GM23338 (cell line): ENCODE measurements around the gene MATK.

Experiments used
- CREB1 ChIP-seq: fragments of 250-450 bp; sonication (Bioruptor Pico); IDR thresholded peaks from 2 replicates; pipeline ENCODE4 v1.5.0; 2020; ENCODE audit warnings: low read depth, mild to moderate bottlenecking, moderate library complexity
- EZH2 ChIP-seq: fragments of 200-600 bp; sonication (generic); IDR thresholded peaks from one replicate; pipeline ENCODE4 v1.8.0; 2017; ENCODE audit warnings: antibody characterized with exemption, mild to moderate bottlenecking, low read depth; ENCODE audit not compliant: unreplicated experiment
- EZH2phosphoT487 ChIP-seq: fragments of 200-600 bp; sonication (generic); IDR thresholded peaks from one replicate; pipeline ENCODE4 v1.8.1; 2018; ENCODE audit warnings: antibody characterized with exemption; ENCODE audit not compliant: unreplicated experiment
- JUNB ChIP-seq: IDR thresholded peaks from one replicate; pipeline ENCODE4 v1.6.1; 2016; ENCODE audit warnings: antibody characterized with exemption; ENCODE audit not compliant: unreplicated experiment
- POLR2AphosphoS5 ChIP-seq: IDR thresholded peaks from 2 replicates; pipeline ENCODE4 v1.6.1; 2016; ENCODE audit warnings: antibody characterized with exemption, low read depth
- ZNF331 ChIP-seq: fragments of 250-450 bp; sonication (Bioruptor Pico); IDR thresholded peaks from 2 replicates; pipeline ENCODE4 v1.5.0; 2020; ENCODE audit warnings: low read depth, mild to moderate bottlenecking, moderate library complexity
- TF ChIP-seq, protein P1 (sequence below), 2 experiments: fragments of 200-600 bp in 1 of 2; sonication (generic) in 1 of 2; conservative IDR thresholded peaks; 2 replicates each; pipeline versions ENCODE4 v1.5.1 to v1.6.1; 2016 to 2017; ENCODE audit warnings: antibody characterized with exemption in 2 of 2, low read depth in 2 of 2, mild to moderate bottlenecking in 2 of 2, moderate library complexity in 1 of 2
- TF ChIP-seq, protein P2 (sequence below): IDR thresholded peaks from 2 replicates; pipeline ENCODE4 v1.6.1; 2016; ENCODE audit warnings: antibody characterized with exemption

DNA sequence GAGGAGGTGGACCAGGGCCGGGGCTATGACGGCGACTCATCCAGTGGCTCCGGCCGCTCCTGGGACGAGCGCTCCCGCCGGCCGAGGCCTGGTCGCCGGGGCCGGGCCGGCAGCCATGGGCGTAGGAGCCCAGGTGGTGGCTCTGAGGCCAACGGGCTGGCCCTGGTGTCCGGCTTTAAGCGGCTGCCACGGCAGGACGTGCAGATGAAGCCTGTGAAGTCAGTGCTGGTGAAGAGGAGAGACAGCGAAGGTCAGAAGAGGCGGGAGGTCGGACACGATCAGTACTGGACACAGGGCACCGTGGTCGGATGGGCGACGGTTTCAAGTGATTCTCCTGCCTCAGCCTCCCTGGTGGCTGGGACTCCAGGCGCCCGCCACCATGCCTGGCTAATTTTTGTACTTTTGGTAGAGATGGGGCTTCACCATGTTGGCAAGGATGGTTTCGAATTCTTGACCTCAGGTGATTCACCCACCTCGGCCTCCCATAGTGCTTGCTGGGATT is 55.7 kb downstream of the MATK start:
- no peak for TF ChIP-seq EZH2phosphoT487
- no peak for TF ChIP-seq CREB1
- TF ChIP-seq, protein P1, sequence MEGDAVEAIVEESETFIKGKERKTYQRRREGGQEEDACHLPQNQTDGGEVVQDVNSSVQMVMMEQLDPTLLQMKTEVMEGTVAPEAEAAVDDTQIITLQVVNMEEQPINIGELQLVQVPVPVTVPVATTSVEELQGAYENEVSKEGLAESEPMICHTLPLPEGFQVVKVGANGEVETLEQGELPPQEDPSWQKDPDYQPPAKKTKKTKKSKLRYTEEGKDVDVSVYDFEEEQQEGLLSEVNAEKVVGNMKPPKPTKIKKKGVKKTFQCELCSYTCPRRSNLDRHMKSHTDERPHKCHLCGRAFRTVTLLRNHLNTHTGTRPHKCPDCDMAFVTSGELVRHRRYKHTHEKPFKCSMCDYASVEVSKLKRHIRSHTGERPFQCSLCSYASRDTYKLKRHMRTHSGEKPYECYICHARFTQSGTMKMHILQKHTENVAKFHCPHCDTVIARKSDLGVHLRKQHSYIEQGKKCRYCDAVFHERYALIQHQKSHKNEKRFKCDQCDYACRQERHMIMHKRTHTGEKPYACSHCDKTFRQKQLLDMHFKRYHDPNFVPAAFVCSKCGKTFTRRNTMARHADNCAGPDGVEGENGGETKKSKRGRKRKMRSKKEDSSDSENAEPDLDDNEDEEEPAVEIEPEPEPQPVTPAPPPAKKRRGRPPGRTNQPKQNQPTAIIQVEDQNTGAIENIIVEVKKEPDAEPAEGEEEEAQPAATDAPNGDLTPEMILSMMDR (conservative IDR thresholded peaks at IDR 0.05; ENCODE audit: low read depth in 2 of 2), result no peak
- TF ChIP-seq, protein P2, sequence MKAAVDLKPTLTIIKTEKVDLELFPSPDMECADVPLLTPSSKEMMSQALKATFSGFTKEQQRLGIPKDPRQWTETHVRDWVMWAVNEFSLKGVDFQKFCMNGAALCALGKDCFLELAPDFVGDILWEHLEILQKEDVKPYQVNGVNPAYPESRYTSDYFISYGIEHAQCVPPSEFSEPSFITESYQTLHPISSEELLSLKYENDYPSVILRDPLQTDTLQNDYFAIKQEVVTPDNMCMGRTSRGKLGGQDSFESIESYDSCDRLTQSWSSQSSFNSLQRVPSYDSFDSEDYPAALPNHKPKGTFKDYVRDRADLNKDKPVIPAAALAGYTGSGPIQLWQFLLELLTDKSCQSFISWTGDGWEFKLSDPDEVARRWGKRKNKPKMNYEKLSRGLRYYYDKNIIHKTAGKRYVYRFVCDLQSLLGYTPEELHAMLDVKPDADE, result no peak
- TF ChIP-seq POLR2AphosphoS5, result no peak
- TF ChIP-seq EZH2, result no peak
- no peak for TF ChIP-seq ZNF331 (CRISPR knock-in tag)
- no peak for TF ChIP-seq JUNB
